Lower leg skin (tissue), 4 donors: ENCODE results near the gene GRAMD1A. TPM values are rescaled to one million over a fixed set of nuclear protein-coding genes. Genes with fewer than 3 reads are reported as not detected.
"Not testable (repeated sequence)": the region's sequence is repeated elsewhere in the genome, so short reads cannot be mapped to it uniquely, and the experiment has no call there.

Source experiments
- DNase-seq, 2 donors: peaks; one replicate each; pipeline ENCODE4 v3.0.0-alpha.2; 2019; ENCODE audit warnings: low spot score in 2 of 2
- H3K4me3 ChIP-seq: fragments of 200-600 bp; sonication (generic); 2 replicates; pipeline ENCODE4 v1.5.1; 2017; ENCODE audit warnings: mild to moderate bottlenecking, low read depth; ENCODE audit not compliant: poor library complexity, severe bottlenecking
- CTCF ChIP-seq, 3 donors: fragments of 450-650 bp; IDR thresholded peaks; one replicate each; pipeline ENCODE4 v1.5.1; 2016; ENCODE audit warnings: antibody characterized with exemption in 3 of 3, mild to moderate bottlenecking in 3 of 3, moderate library complexity in 2 of 3
- POLR2A ChIP-seq, 2 donors: fragments of 450-650 bp; IDR thresholded peaks; one replicate each; pipeline ENCODE4 v1.6.1; 2016 to 2017; ENCODE audit warnings: antibody characterized with exemption in 2 of 2, mild to moderate bottlenecking in 1 of 2, moderate library complexity in 1 of 2
- WGBS, 2 donors: methylation state at CpG; one replicate each; pipeline ENCODE4 v1.1.5; 2018; 5-methylcytosine and 5-hydroxymethylcytosine counted together
- intact Hi-C: fragments of 100-400 bp; cut with DNase I; formaldehyde crosslinking; loops from one replicate; pipeline ENCODE4 v1.15.0; 2023; ENCODE audit warnings: low total_unique reads
- total RNA-seq, 4 donors: library from RNA; depleted of rRNA; stranded (reverse); fragments of >200 nt; gene quantifications; one replicate each; pipeline ENCODE4 v1.1.0, GENCODE V29; 2016

GRAMD1A gene
- total RNA-seq, 4 donors from 2014 or later, result 12.6 to 49.2 (median 20.3) TPM

GRCh38 chr19:35045667-35046300, 45.7 kb downstream of the GRAMD1A start:
- DNase-seq, result no peak
- H3K4me3 ChIP-seq, result no peak overlapping the region
- 50 to 51% methylated on average over 10 of the region's 10 CpGs for WGBS, 2 donors
- intact Hi-C loops, result no loop called here
- TF ChIP-seq POLR2A (IDR thresholded peaks at IDR 0.05) (no peak), CTCF (IDR thresholded peaks at IDR 0.05) (no peak)

DNA sequence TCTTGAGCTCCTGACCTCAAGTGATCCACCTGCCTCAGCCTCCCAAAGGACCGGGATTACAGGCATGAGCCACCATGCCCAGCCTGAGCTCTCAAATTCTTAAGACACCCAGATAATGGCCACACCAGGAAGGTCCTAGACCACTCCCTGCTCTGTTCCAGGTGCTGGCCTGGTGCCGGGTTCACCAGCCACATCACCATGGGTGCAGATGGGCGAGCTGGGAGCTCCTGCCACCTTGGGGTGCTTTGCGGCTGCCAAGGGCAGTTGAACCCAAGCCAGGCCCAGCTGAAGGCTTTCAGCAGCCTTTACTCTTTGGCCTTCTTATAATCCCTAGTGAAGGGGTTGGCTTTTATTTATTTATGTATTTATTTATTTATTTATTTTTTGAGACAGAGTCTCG, 46.3 kb downstream of the GRAMD1A start:
- intact Hi-C loops, result no loop called here
- WGBS, 2 donors, result 88 to 90% methylated on average over 5 of the region's 5 CpGs
- TF ChIP-seq POLR2A (IDR thresholded peaks at IDR 0.05), result no peak
- TF ChIP-seq CTCF (IDR thresholded peaks at IDR 0.05), result no peak
- no peak for DNase-seq
- no peak overlapping the region for H3K4me3 ChIP-seq

DNA sequence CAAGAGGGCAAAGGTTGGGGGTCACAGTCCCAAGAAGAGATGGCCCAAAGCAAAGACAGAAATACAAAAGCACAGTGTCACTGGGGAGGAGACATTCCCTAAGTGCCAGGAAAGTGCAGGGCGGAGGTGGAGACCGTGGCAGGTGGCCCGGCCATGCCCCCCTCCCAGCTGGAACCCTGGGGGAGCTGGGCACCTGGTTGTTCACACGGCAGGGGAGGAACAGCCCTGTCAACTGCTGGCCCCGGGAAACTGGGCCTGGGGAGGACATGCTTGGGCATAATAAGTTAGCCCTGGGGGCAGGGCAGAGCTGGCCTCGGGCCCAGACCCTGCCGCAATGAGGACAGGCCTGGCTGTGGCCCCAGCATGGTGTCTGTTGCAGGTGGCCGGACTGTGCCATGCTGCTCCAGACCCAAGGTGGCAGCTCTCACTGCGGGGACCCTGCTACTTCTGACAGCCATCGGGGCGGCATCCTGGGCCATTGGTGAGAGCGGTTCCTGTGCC, 48.8 kb downstream of the GRAMD1A start:
- intact Hi-C loops, result no loop called here
- no peak for TF ChIP-seq CTCF (IDR thresholded peaks at IDR 0.05)
- TF ChIP-seq POLR2A (IDR thresholded peaks at IDR 0.05), result no peak
- 49 to 61% methylated on average over 8 to 12 of the region's 12 CpGs for WGBS, 2 donors
- DNase-seq, result no peak
- H3K4me3 ChIP-seq, result no peak overlapping the region

- 66 to 70% methylated on average over 5 of the region's 5 CpGs for WGBS, 2 donors
- H3K4me3 ChIP-seq, result no peak overlapping the region
- DNase-seq, result no peak
- no peak for TF ChIP-seq POLR2A (IDR thresholded peaks at IDR 0.05)
- TF ChIP-seq CTCF (IDR thresholded peaks at IDR 0.05), result no peak
- intact Hi-C loops, result no loop called here
These were observed 49.3 kb downstream of the GRAMD1A start for GRCh38 chr19:35049456-35049855.

DNA sequence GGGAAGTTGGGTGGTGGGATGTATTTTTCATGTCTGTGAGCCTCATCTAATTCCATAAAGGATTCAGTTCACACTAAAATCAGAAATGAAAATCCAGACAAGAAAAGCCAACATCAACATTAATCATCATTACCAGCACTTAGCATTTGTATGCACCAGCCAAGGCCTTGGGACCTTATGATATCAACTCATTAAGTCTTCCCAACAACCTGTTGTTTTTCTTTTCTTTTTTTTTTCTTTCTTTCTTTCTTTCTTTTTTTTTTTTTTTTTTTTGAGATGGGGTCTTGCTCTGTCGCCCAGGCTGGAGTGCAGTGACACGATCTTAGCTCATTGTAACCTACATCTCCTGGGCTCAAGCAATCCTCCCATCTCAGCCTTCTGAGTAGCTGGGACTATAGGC, 50.5 kb downstream of the GRAMD1A start:
- DNase-seq, H3K4me3 ChIP-seq, intact Hi-C loops: not testable (repeated sequence)
- WGBS, 2 donors, result 96 to 98% methylated on average over 2 of the region's 2 CpGs

- intact Hi-C loops, H3K4me3 ChIP-seq, DNase-seq: not testable (repeated sequence)
- WGBS, 2 donors, result 94 to 100% methylated on average over 4 of the region's 4 CpGs
These were observed 51.1 kb downstream of the GRAMD1A start for GRCh38 chr19:35051268-35051667.

DNA sequence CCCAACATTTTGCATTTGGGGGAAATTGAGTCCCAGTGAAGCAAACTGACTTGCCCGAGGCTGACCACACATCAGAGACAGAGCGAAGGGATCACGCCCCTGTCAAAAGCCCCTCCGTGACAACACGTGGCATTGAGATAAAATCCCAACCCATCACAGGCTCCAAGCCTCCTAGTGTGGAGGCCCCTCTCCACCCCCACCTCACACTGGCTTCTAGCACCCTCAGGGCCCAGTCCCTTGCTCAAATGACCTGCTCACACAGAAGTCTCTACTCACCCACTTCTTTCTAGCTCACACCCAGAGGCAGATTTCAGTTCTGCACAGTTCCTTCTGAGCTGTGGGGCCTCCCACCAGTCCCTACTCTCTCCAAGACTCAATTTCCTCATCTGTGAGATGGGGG, 51.7 kb downstream of the GRAMD1A start:
- TF ChIP-seq POLR2A (IDR thresholded peaks at IDR 0.05) (no peak), CTCF (IDR thresholded peaks at IDR 0.05) (no peak)
- no peak overlapping the region for H3K4me3 ChIP-seq
- intact Hi-C loops, result no loop called here
- no peak for DNase-seq
- WGBS, 2 donors, result 92 to 95% methylated on average over 5 of the region's 5 CpGs
